Prostate gland (tissue), 2 donors: ENCODE measurements around the gene THRB. TPM values are rescaled to one million over a fixed set of nuclear protein-coding genes. Genes with fewer than 3 reads are reported as not detected.

Source experiments
- DNase-seq: peaks from one replicate; pipeline ENCODE4 v3.0.0-alpha.2; 2019; ENCODE audit warnings: low spot score
- H3K27ac ChIP-seq, 2 donors: fragments of 200-600 bp; sonication (generic); 2 replicates each; pipeline ENCODE4 v1.5.1; 2017 to 2019
- H3K27me3 ChIP-seq: fragments of 200-600 bp; sonication (generic); replicated peaks from 2 replicates; pipeline ENCODE4 v1.5.1; 2019; ENCODE audit not compliant: insufficient read depth
- H3K36me3 ChIP-seq, 2 donors: fragments of 200-600 bp; sonication (generic); 1 replicate in 1 of 2; 2 replicates in 1 of 2; pipeline versions ENCODE4 v1.5.1 to v1.8.1; 2017 to 2019
- H3K4me1 ChIP-seq: fragments of 200-600 bp; sonication (generic); replicated peaks from 2 replicates; pipeline ENCODE4 v1.5.1; 2019
- H3K4me3 ChIP-seq, 2 donors: fragments of 200-600 bp; sonication (generic); 2 replicates each; pipeline ENCODE4 v1.5.1; 2017 to 2019
- H3K9me3 ChIP-seq: fragments of 200-600 bp; sonication (generic); 2 replicates; pipeline ENCODE4 v1.5.1; 2017
- POLR2A ChIP-seq: fragments of 450-650 bp; IDR thresholded peaks from one replicate; pipeline ENCODE4 v1.6.1; 2016; ENCODE audit warnings: antibody characterized with exemption, mild to moderate bottlenecking
- POLR2AphosphoS5 ChIP-seq: sonication (generic); formaldehyde crosslinking; IDR thresholded peaks from one replicate; pipeline ENCODE4 v1.6.1; 2017; ENCODE audit warnings: antibody characterized with exemption
- WGBS: methylation state at CpG from one replicate; pipeline ENCODE4 v1.1.5; 2018; 5-methylcytosine and 5-hydroxymethylcytosine counted together
- intact Hi-C: fragments of 100-400 bp; cut with DNase I; formaldehyde crosslinking; loops from one replicate; pipeline ENCODE4 v1.14.2; 2022
- total RNA-seq, 2 donors: library from RNA; depleted of rRNA; stranded (reverse); fragments of >200 nt; gene quantifications; one replicate each; pipeline ENCODE4 v1.1.0, GENCODE V29; 2016
- TF ChIP-seq, protein P1 (sequence below), 4 experiments: fragments of 200-600 bp in 2 of 4; fragments of 450-650 bp in 2 of 4; sonication (generic) in 2 of 4; IDR thresholded peaks; 1 replicate in 3 of 4; 2 replicates in 1 of 4; pipeline ENCODE4 v1.5.1; 2016 to 2019; ENCODE audit warnings: antibody characterized with exemption in 4 of 4, mild to moderate bottlenecking in 2 of 4, moderate library complexity in 2 of 4

Gene THRB
- total RNA-seq, 2 donors from 2014 or later, result 13.0 to 39.6 TPM

DNA sequence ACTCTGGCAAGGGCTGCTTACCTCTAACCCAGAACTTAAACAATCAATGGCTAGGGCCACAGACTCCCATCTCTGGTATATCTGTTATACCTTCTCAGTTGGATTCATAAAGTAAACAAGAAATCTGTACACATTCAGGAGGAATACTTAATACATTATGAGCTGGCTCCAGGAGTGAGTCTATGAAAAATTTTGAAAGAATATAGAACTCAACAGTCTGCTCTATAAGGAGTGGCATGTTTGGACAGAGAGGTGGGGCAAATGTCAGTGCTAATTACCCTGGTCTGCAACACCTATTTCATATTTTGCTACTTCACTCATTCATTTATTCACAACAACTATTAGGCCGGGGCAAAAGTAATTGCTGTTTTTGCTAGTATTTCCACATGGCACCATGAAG is 245.1 kb downstream of the THRB start:
- Histone ChIP-seq H3K27ac (no peak overlapping the region), H3K4me3 (no peak overlapping the region), H3K36me3 (no peaks in the 10 kb centered on the region), H3K4me1 (no peaks in the 10 kb centered on the region), H3K27me3 (no peaks in the 10 kb centered on the region), H3K9me3 (no peaks in the 10 kb centered on the region)
- TF ChIP-seq POLR2A, result no peak
- TF ChIP-seq POLR2AphosphoS5, result no peak
- TF ChIP-seq, protein P1, sequence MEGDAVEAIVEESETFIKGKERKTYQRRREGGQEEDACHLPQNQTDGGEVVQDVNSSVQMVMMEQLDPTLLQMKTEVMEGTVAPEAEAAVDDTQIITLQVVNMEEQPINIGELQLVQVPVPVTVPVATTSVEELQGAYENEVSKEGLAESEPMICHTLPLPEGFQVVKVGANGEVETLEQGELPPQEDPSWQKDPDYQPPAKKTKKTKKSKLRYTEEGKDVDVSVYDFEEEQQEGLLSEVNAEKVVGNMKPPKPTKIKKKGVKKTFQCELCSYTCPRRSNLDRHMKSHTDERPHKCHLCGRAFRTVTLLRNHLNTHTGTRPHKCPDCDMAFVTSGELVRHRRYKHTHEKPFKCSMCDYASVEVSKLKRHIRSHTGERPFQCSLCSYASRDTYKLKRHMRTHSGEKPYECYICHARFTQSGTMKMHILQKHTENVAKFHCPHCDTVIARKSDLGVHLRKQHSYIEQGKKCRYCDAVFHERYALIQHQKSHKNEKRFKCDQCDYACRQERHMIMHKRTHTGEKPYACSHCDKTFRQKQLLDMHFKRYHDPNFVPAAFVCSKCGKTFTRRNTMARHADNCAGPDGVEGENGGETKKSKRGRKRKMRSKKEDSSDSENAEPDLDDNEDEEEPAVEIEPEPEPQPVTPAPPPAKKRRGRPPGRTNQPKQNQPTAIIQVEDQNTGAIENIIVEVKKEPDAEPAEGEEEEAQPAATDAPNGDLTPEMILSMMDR (IDR thresholded peaks at IDR 0.05), result no peak
- intact Hi-C loops, result no loop called here
- 97% methylated on average over 1 of the region's 1 CpG for WGBS
- DNase-seq, result no peak

DNA sequence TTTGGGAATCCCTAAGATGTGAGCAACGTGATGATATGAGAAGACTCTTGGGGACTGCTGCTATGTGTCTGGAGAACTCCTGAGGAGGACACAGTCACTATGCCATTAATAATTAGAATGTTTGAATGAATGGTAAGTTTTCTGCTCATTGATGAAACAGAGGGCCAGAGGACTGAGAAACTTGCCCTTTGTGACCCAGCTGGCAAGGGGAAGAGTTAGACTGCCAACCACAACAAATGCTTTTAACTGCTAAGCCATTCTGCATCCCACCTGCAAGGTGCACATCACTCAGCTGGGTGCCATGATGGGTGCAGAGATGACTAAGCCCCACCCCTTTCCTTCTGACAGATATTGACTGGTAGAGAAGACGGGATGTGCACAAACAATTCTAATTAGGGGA is 249.6 kb downstream of the THRB start:
- Histone ChIP-seq H3K27ac (no peak overlapping the region), H3K9me3 (no peaks in the 10 kb centered on the region), H3K27me3 (no peaks in the 10 kb centered on the region), H3K4me3 (no peak overlapping the region), H3K36me3 (no peaks in the 10 kb centered on the region), H3K4me1 (no peaks in the 10 kb centered on the region)
- TF ChIP-seq POLR2A (no peak), POLR2AphosphoS5 (no peak)
- TF ChIP-seq, protein P1 (IDR thresholded peaks at IDR 0.05), result no peak
- intact Hi-C loops, result no loop called here
- 94% methylated on average over 2 of the region's 2 CpGs for WGBS
- no peak for DNase-seq

DNA sequence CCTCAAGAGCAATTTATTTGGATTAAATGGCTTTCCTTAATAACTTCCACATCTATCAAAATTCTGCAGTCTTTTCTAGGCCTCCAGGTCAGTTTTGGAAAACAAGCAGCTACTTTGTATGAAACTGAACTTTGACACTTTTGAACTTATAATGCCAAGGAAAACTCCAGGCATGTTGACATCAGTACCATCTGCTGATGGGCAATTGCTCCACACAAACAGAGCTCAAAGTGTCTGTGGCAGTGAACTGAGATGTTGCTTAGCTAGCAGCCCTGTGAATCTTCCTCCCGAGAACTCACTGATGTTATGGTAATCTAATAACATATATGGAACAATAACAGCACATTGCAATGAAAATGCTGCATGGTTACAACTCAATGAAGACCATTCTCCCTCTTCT is 250.2 kb downstream of the THRB start:
- Histone ChIP-seq H3K9me3 (no peaks in the 10 kb centered on the region), H3K27me3 (no peaks in the 10 kb centered on the region), H3K36me3 (no peaks in the 10 kb centered on the region), H3K27ac (no peak overlapping the region), H3K4me1 (no peaks in the 10 kb centered on the region), H3K4me3 (no peak overlapping the region)
- 90% methylated on average over 1 of the region's 1 CpG for WGBS
- intact Hi-C loops, result no loop called here
- TF ChIP-seq, protein P1 (IDR thresholded peaks at IDR 0.05), result no peak
- no peak for TF ChIP-seq POLR2A
- TF ChIP-seq POLR2AphosphoS5, result no peak
- DNase-seq, result no peak

DNA sequence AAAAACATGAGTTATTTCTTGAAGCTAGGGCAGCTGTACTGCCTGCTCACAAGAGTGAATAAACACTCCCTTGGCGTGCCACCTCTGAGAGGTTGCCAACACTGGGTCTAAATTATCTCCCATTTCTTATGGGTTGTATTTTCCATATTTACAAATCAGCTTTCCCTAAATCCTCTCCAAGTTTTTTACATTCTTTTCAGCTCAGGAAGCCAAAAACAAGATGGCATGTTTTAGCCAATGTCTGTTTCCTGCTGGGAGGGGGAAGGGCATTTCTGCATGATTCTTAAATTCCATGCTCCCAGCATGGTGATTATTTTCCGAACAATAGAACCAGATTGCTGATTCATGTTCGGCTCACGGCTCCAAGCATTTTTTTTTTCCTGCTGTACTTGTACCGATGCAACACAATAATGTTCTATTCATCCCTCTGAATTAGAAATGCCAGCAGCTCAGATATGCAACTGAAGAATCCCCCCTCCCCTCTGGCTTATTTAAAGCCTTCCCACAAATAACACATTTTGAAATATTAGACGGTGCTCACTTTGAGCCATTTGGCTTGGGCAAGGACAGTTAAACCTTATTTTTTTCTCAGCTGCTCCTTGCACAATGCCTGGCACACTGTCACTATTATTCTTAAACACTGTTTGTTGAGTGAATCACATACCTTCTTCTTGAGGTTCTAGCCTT is 252.5 kb downstream of the THRB start:
- peak; percentile 29 for DNase-seq
- no peaks in the 10 kb centered on the region for H3K4me1 ChIP-seq
- H3K36me3 ChIP-seq, result no peaks in the 10 kb centered on the region
- no peak overlapping the region for H3K27ac ChIP-seq
- WGBS, result 12% methylated on average over 6 of the region's 6 CpGs
- TF ChIP-seq, protein P1 (IDR thresholded peaks at IDR 0.05), result no peak
- TF ChIP-seq POLR2A (no peak), POLR2AphosphoS5 (peak; percentile 78)
- H3K27me3 ChIP-seq, result no peaks in the 10 kb centered on the region
- no peaks in the 10 kb centered on the region for H3K9me3 ChIP-seq
- H3K4me3 ChIP-seq, result no peak overlapping the region
- intact Hi-C loops, result no loop called here

DNA sequence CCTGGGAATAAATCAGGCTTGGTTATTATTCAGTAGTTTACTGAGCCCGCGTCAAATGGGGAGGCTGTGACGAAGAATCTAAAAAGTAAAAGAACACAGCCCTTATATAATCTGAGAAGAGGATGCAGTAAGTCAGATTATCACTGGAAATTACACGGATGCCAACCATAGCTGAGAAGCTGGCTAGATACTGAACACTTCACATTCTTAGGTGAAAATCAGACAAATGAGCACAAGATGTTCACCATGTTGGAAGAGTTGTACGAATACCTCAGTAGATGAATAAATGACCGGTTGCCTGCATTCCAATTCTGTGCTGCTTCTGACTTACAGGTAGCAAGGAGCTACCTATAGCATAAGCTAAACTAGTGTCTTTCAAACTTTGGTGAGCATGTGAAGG is 254.3 kb downstream of the THRB start:
- 96% methylated on average over 6 of the region's 6 CpGs for WGBS
- TF ChIP-seq POLR2A (no peak), POLR2AphosphoS5 (no peak)
- TF ChIP-seq, protein P1 (IDR thresholded peaks at IDR 0.05), result no peak
- no peaks in the 10 kb centered on the region for H3K36me3 ChIP-seq
- no peak overlapping the region for H3K4me3 ChIP-seq
- no peaks in the 10 kb centered on the region for H3K27me3 ChIP-seq
- no peak overlapping the region for H3K27ac ChIP-seq
- no peaks in the 10 kb centered on the region for H3K9me3 ChIP-seq
- no peak for DNase-seq
- H3K4me1 ChIP-seq, result no peaks in the 10 kb centered on the region
- intact Hi-C loops, result no loop called here
